T-cell (primary cell): ENCODE results near the gene FOXP1. TPM values are rescaled to one million over a fixed set of nuclear protein-coding genes. Genes with fewer than 3 reads are reported as not detected.

Source experiments
- ATAC-seq, 4 experiments: fragments of 200-7000 bp in 3 of 4; fragments of 150-1000 bp in 1 of 4; cut with Tn5 transposase; replicated peaks in 1 of 4; 1 replicate in 3 of 4; 2 replicates in 1 of 4; pipeline ENCODE4 v1.10.0; 2021; ENCODE audit warnings: moderate library complexity in 3 of 4, mild to moderate bottlenecking in 2 of 4, moderate number of reproducible peaks in 1 of 4
- CTCF ChIA-PET, 2 donors: fragments of 300-600 bp; sonication (Branson Sonifier 250); formaldehyde crosslinking; loops; one replicate each; lab custom pipeline; 2022; ENCODE audit warnings: antibody characterized with exemption in 2 of 2; lab: Charles Lee
- POLR2A ChIA-PET, 2 donors: fragments of 300-600 bp; sonication (Branson Sonifier 250); formaldehyde crosslinking; loops; one replicate each; lab custom pipeline; 2022; ENCODE audit warnings: antibody characterized with exemption in 2 of 2; lab: Charles Lee
- DNase-seq, 35 experiments: peaks; one replicate each; pipeline versions ENCODE4 v3.0.0 to v3.0.0-alpha.2; 2013 to 2023
- H3K27ac ChIP-seq: one replicate; pipeline ENCODE4 v1.5.1; 2013; ENCODE audit warnings: low read length
- H3K27me3 ChIP-seq, 2 experiments: replicated peaks in 1 of 2; 1 replicate in 1 of 2; 2 replicates in 1 of 2; pipeline versions ENCODE4 v1.6.1 to v1.7.0; 2013; ENCODE audit warnings: low read length in 1 of 2, mixed read lengths in 1 of 2; ENCODE audit not compliant: control insufficient read depth in 2 of 2, insufficient read depth in 2 of 2; ENCODE audit errors: extremely low read depth in 1 of 2
- H3K36me3 ChIP-seq, 2 donors: 1 replicate in 1 of 2; 2 replicates in 1 of 2; pipeline versions ENCODE4 v1.6.1 to v1.7.0; 2013; ENCODE audit warnings: low read length in 1 of 2; ENCODE audit not compliant: control insufficient read depth in 2 of 2, insufficient read depth in 1 of 2; ENCODE audit errors: extremely low read depth in 1 of 2
- H3K4me1 ChIP-seq, 2 experiments: 1 replicate in 1 of 2; 2 replicates in 1 of 2; pipeline versions ENCODE4 v1.6.1 to v1.7.0; 2013; ENCODE audit warnings: low read length in 2 of 2, mixed read lengths in 1 of 2; ENCODE audit not compliant: insufficient read depth in 2 of 2, control insufficient read depth in 1 of 2; ENCODE audit errors: extremely low read depth in 1 of 2
- H3K4me3 ChIP-seq, 2 donors: 1 replicate in 1 of 2; 2 replicates in 1 of 2; pipeline versions ENCODE4 v1.5.1 to v1.7.0; 2013; ENCODE audit warnings: mild to moderate bottlenecking in 2 of 2, low read length in 1 of 2, moderate library complexity in 1 of 2; ENCODE audit not compliant: control insufficient read depth in 1 of 2; ENCODE audit errors: extremely low read depth in 1 of 2
- H3K9me3 ChIP-seq: 2 replicates; pipeline ENCODE4 v1.7.0; 2013
- H3K27ac Mint-ChIP-seq, 2 donors: one replicate each; pipeline ENCODE4 v1.8.0; 2020 to 2021; ENCODE audit warnings: mild to moderate bottlenecking in 2 of 2, mixed read lengths in 2 of 2
- H3K27me3 Mint-ChIP-seq, 2 donors: one replicate each; pipeline ENCODE4 v1.8.0; 2021 to 2022; ENCODE audit warnings: mixed read lengths in 2 of 2
- H3K36me3 Mint-ChIP-seq: one replicate; pipeline ENCODE4 v1.8.0; 2021; ENCODE audit warnings: mixed read lengths
- H3K4me1 Mint-ChIP-seq, 3 donors: one replicate each; pipeline ENCODE4 v1.8.0; 2020 to 2022; ENCODE audit warnings: mixed read lengths in 3 of 3, mild to moderate bottlenecking in 1 of 3
- H3K4me3 Mint-ChIP-seq, 3 donors: one replicate each; pipeline ENCODE4 v1.8.0; 2020 to 2022; ENCODE audit warnings: mild to moderate bottlenecking in 3 of 3, mixed read lengths in 3 of 3, moderate library complexity in 3 of 3
- H3K9me3 Mint-ChIP-seq, 3 donors: one replicate each; pipeline ENCODE4 v1.8.0; 2020 to 2022; ENCODE audit warnings: mixed read lengths in 3 of 3
- WGBS: methylation state at CpG from one replicate; pipeline ENCODE4 v1.1.5; 2013; ENCODE audit warnings: missing lambda C conversion rate; ENCODE audit not compliant: insufficient coverage; 5-methylcytosine and 5-hydroxymethylcytosine counted together
- total RNA-seq, 35 experiments: library from RNA in 6 of 35; stranded (reverse) in 6 of 35; fragments of 120-200 nt in 1 of 35; gene quantifications; one replicate each; pipeline versions ENCODE4 v1.2.1 to v1.2.4 and lab custom pipeline; 2013 to 2026

Gene FOXP1
- total RNA-seq, 5 donors from 2014 or later (not counting 1 experiment from before 2014, with no cell fraction given) = 258 to 586 (median 290) TPM

DNA sequence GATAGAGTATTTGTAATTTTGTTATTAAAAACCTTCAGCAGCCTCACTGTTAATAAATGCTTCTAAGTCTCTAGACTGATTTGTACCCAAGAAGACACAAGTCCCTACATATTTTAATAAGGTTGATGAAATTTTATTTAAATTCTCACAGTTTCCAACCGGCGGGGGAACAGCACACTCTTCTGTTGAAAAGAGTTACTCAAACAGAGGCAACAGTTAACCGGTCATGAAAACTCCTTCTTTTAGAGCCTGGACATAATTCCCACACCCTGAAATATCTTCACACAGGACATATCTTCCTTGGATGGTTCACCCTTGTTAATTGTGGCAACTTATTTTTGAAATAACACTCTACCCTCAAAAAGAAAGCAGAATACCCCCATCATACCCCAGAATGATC, 278.8 kb downstream of the FOXP1 start:
- no peaks in the 10 kb centered on the region for H3K27me3 ChIP-seq
- peak overlapping the region; percentile 50 to 86 for H3K4me3 ChIP-seq
- peak overlapping the region; percentile 97 to 98 for H3K27ac Mint-ChIP-seq
- no peaks in the 10 kb centered on the region for H3K27me3 Mint-ChIP-seq
- H3K36me3 Mint-ChIP-seq = peaks cover 15% of the 10 kb centered on the region
- 23% methylated on average over 3 of the region's 3 CpGs for WGBS
- ATAC-seq (peak in 3 of 4 experiments; percentile 38 to 46 (median 45)), DNase-seq (peak in 27 of 35 experiments; percentile 5 to 56 (median 34))
- peaks cover 17 to 59% of the 10 kb centered on the region in 2 experiments for H3K4me1 ChIP-seq
- POLR2A ChIA-PET = interaction anchor here (0.6 to 1.0 kb wide), 2 partner anchors 156 to 206 kb away, joined by 3 read pairs; no protein-coding TSS in a partner anchor
- H3K36me3 ChIP-seq = no peaks in the 10 kb centered on the region
- CTCF ChIA-PET = interaction anchor here in 1 of 2 donors (0.6 to 0.7 kb wide), 2 partner anchors 211 to 229 kb away, joined by 3 to 4 read pairs; no protein-coding TSS in a partner anchor
- H3K9me3 Mint-ChIP-seq = no peaks in the 10 kb centered on the region
- no peaks in the 10 kb centered on the region for H3K9me3 ChIP-seq
- peak overlapping the region; percentile 65 for H3K27ac ChIP-seq
- peaks cover 88 to 97% (median 94%) of the 10 kb centered on the region in 3 donors for H3K4me1 Mint-ChIP-seq
- H3K4me3 Mint-ChIP-seq = peak overlapping the region; percentile 89 to 91 (median 89)

DNA sequence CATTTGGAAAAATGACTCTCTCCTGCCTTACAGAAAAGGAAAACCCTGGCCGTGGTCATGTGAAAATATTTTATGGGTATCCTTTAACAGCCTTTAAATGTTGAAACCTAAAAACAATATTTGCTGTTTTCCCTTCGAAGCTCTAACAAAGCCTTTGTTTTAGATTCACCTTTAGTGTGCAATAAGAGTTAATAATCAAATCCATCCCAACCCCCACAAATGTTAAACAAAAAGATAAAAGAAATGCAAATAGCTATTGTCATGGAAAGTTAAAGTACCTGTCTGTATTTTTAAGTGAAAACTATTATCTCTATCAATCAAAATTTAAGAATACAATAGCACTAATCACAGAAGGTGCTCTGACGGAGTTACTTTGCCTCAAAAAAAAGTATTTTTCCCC, 279.3 kb downstream of the FOXP1 start:
- H3K4me3 ChIP-seq = peak overlapping the region; percentile 50 to 86
- Mint-ChIP-seq H3K4me1 (peaks cover 87 to 97% (median 93%) of the 10 kb centered on the region in 3 donors), H3K9me3 (no peaks in the 10 kb centered on the region), H3K4me3 (peak overlapping the region; percentile 89 to 91 (median 89)), H3K36me3 (peaks cover 18% of the 10 kb centered on the region), H3K27ac (peak overlapping the region; percentile 97 to 98), H3K27me3 (no peaks in the 10 kb centered on the region)
- H3K27ac ChIP-seq = peak overlapping the region; percentile 65
- no peaks in the 10 kb centered on the region for H3K9me3 ChIP-seq
- ChIA-PET POLR2A (interaction anchor here (0.6 to 1.0 kb wide), 4 partner anchors 33 to 236 kb away, joined by 3 read pairs; no protein-coding TSS in a partner anchor), CTCF (interaction anchor here (0.6 to 0.7 kb wide), 3 partner anchors 28 to 229 kb away, joined by 3 to 4 read pairs (median 3); no protein-coding TSS in a partner anchor)
- ATAC-seq (no peak), DNase-seq (no peak)
- no CpG with 5 or more reads among the region's 3 CpGs for WGBS
- H3K27me3 ChIP-seq = no peaks in the 10 kb centered on the region
- H3K4me1 ChIP-seq = peaks cover 14 to 59% of the 10 kb centered on the region in 2 experiments
- H3K36me3 ChIP-seq = no peaks in the 10 kb centered on the region

DNA sequence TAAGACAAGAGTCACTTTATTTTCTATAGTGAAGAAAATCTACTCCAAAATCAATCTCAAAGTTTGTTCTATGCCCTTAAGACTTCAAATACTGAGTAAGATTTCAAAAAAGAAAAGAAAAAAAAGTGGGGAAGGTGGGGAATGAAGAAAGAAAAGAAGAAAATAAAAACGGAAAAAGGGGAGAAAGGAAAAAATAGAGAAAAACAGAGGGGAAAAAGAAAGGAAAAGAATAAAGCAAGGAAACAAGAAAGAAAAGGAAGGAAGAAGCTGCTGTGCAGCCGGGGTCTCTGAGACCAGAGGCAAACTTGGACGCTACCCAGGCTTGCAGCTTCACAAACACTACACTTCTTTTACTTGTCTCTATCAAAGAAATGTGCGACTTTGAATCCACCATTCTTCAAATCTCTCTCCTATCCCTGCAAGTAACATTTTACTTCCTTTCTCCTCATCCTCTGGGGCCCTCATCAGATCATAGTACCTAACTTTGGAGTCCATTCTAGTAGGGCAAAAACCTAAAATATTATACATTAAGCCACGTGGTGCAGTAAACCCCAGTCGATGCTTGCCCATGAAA, 279.8 kb downstream of the FOXP1 start:
- H3K9me3 Mint-ChIP-seq = no peaks in the 10 kb centered on the region
- peak overlapping the region; percentile 97 to 98 for H3K27ac Mint-ChIP-seq
- H3K4me1 Mint-ChIP-seq = peaks cover 87 to 97% (median 93%) of the 10 kb centered on the region in 3 donors
- Histone ChIP-seq H3K4me3 (peak overlapping the region; percentile 50 to 86), H3K36me3 (no peaks in the 10 kb centered on the region), H3K4me1 (peaks cover 14 to 58% of the 10 kb centered on the region in 2 experiments), H3K9me3 (no peaks in the 10 kb centered on the region), H3K27me3 (no peaks in the 10 kb centered on the region), H3K27ac (peak overlapping the region; percentile 65)
- ChIA-PET CTCF (interaction anchor here (0.6 to 0.7 kb wide), 2 partner anchors 27 to 228 kb away, joined by 3 read pairs; no protein-coding TSS in a partner anchor), POLR2A (interaction anchor here (0.6 to 1.0 kb wide), 3 partner anchors 33 to 236 kb away, joined by 3 read pairs; no protein-coding TSS in a partner anchor)
- DNase-seq (peak in 1 of 35 experiments; percentile 22), ATAC-seq (no peak)
- peaks cover 24% of the 10 kb centered on the region for H3K36me3 Mint-ChIP-seq
- peak overlapping the region; percentile 89 to 91 (median 89) for H3K4me3 Mint-ChIP-seq
- WGBS = 52% methylated on average over 4 of the region's 6 CpGs
- H3K27me3 Mint-ChIP-seq = no peaks in the 10 kb centered on the region

DNA sequence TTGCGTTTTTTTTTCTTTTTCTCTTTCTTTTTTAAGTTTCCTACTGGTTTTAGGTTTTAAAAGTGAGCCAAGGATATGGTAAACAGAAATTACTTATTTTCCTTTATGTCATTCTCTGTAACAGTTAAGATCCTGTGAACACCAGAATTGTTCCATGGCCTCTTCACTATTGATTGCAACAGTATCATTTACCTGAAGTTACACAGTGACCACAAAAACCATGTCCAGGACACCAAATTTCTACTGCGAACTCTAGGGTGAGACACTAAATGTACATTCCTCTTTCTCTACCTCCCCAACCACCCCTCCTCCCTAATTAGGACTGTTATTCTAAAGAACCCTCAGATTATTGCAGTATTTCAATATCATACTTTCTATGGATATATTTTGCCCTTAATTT, 280.9 kb downstream of the FOXP1 start:
- Mint-ChIP-seq H3K27me3 (no peaks in the 10 kb centered on the region), H3K4me1 (peaks cover 85 to 97% (median 88%) of the 10 kb centered on the region in 3 donors), H3K9me3 (no peaks in the 10 kb centered on the region), H3K27ac (peak overlapping the region; percentile 97 to 98), H3K4me3 (peak overlapping the region; percentile 89 to 91 (median 89)), H3K36me3 (peaks cover 21% of the 10 kb centered on the region)
- Histone ChIP-seq H3K27ac (peak overlapping the region; percentile 65), H3K4me1 (peaks cover 9 to 47% of the 10 kb centered on the region in 2 experiments), H3K4me3 (peak overlapping the region; percentile 26 to 86), H3K27me3 (no peaks in the 10 kb centered on the region), H3K9me3 (no peaks in the 10 kb centered on the region), H3K36me3 (peaks cover 0 to 4% of the 10 kb centered on the region in 2 donors)
- 40% methylated on average over 1 of the region's 2 CpGs for WGBS
- ATAC-seq (no peak), DNase-seq (no peak)
- POLR2A ChIA-PET = interaction anchor here in 1 of 2 donors (0.7 kb wide), 2 partner anchors 73 to 82 kb away, joined by 3 to 4 read pairs; no protein-coding TSS in a partner anchor
- CTCF ChIA-PET = interaction anchor here (0.7 to 0.9 kb wide), 2 partner anchors 88 to 211 kb away, joined by 3 to 4 read pairs; no protein-coding TSS in a partner anchor

DNA sequence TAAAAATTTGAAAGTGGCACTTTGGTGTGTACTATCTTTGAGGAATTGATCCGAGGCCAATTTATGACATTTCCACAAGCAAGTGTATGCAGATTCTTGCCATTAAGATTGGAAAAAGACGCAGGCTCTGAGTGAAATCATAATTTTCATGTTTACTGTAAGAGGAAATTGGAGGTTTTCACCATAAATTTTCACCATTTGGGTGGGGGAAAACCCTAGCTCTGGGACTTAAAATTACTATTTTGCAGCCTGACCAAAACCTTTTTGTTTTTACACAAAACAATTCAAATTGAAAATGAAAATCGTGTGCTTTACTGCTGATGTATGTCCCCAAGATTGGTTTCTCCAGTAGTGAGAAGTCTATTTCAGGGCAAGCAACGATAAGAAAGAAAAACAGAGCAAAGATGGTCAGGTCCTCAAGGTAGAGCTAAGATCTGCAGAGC, 282.6 kb downstream of the FOXP1 start:
- Mint-ChIP-seq H3K9me3 (no peaks in the 10 kb centered on the region), H3K4me3 (peak overlapping the region; percentile 72 to 89 (median 89)), H3K36me3 (peaks cover 33% of the 10 kb centered on the region), H3K4me1 (peaks cover 86 to 98% (median 88%) of the 10 kb centered on the region in 3 donors), H3K27me3 (no peaks in the 10 kb centered on the region), H3K27ac (peak overlapping the region; percentile 97 to 98)
- Histone ChIP-seq H3K36me3 (peaks cover 0 to 6% of the 10 kb centered on the region in 2 donors), H3K4me1 (peaks cover 8 to 39% of the 10 kb centered on the region in 2 experiments), H3K9me3 (no peaks in the 10 kb centered on the region), H3K27ac (peak overlapping the region; percentile 65), H3K27me3 (no peaks in the 10 kb centered on the region), H3K4me3 (peak overlapping the region; percentile 4 to 7)
- ChIA-PET POLR2A (interaction anchor here (0.6 to 1.1 kb wide), 4 partner anchors 14 to 292 kb away, joined by 3 to 6 read pairs (median 4); no protein-coding TSS in a partner anchor), CTCF (no interaction called here)
- ATAC-seq = peak in 1 of 4 experiments; percentile 10
- WGBS = 29% methylated on average over 1 of the region's 4 CpGs
- no peak for DNase-seq

DNA sequence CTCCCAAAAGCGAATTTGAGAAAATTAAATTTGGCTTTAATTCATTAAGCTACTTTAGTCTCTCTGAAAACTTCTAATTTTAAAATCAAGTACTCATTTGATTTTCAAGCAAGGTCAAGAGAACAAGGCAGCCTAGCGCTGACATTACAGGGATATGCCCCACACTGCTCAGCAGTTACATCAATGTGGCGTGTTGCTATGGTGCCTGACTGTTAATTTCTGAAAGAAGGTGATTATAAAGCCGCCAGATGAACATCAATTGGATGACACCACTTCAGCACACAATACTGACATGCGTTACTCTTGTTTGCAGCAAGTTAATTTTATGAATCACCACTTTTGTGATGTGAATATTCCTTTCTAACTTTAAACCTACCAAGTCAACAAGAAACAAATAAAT, 284.4 kb downstream of the FOXP1 start:
- Histone ChIP-seq H3K27me3 (no peaks in the 10 kb centered on the region), H3K4me1 (peaks cover 6 to 44% of the 10 kb centered on the region in 2 experiments), H3K4me3 (no peak overlapping the region), H3K27ac (peak overlapping the region; percentile 65), H3K36me3 (peaks cover 0 to 9% of the 10 kb centered on the region in 2 donors), H3K9me3 (no peaks in the 10 kb centered on the region)
- peaks cover 87 to 98% (median 92%) of the 10 kb centered on the region in 3 donors for H3K4me1 Mint-ChIP-seq
- no peaks in the 10 kb centered on the region for H3K9me3 Mint-ChIP-seq
- 100% methylated on average over 1 of the region's 5 CpGs for WGBS
- peak overlapping the region in 2 of 3 donors; percentile 31 to 89 for H3K4me3 Mint-ChIP-seq
- ChIA-PET POLR2A (no interaction called here), CTCF (interaction anchor here in 1 of 2 donors (0.6 kb wide), 1 partner anchor 17 kb away, joined by 3 read pairs; no protein-coding TSS in a partner anchor)
- DNase-seq (peak in 27 of 35 experiments; percentile 3 to 66 (median 39)), ATAC-seq (peak; percentile 54 to 86 (median 66))
- peaks cover 46% of the 10 kb centered on the region for H3K36me3 Mint-ChIP-seq
- no peaks in the 10 kb centered on the region for H3K27me3 Mint-ChIP-seq
- peak overlapping the region in 1 of 2 donors; percentile 98 for H3K27ac Mint-ChIP-seq
